SU-DHL-6 (cell line): ENCODE results near the gene PTPRA.

Experiments used
- H2AFZ ChIP-seq: fragments of 200-600 bp; sonication (generic); 2 replicates; pipeline ENCODE4 v1.6.1; 2014; ENCODE audit warnings: low read depth, mild to moderate bottlenecking, moderate library complexity, mixed read lengths, antibody characterized with exemption, low read length; ENCODE audit not compliant: severe bottlenecking
- H3F3A ChIP-seq: fragments of 200-600 bp; shearing (Covaris generic); 2 replicates; pipeline ENCODE4 v1.6.0; 2016; ENCODE audit warnings: antibody characterized with exemption, mild to moderate bottlenecking; ENCODE audit not compliant: insufficient read depth
- H3K27ac ChIP-seq: fragments of 200-600 bp; sonication (generic); 2 replicates; pipeline ENCODE4 v1.5.1; 2016; ENCODE audit warnings: low read depth, mild to moderate bottlenecking, low read length, moderate library complexity, mixed read lengths
- H3K27me3 ChIP-seq: fragments of 200-600 bp; sonication (generic), shearing (Covaris generic); 2 replicates; pipeline ENCODE4 v1.6.0; 2014; ENCODE audit warnings: mild to moderate bottlenecking, low read length
- H3K36me3 ChIP-seq: fragments of 200-600 bp; sonication (generic); 2 replicates; pipeline ENCODE4 v1.6.1; 2014; ENCODE audit warnings: mild to moderate bottlenecking, low read length, mixed read lengths
- H3K4me2 ChIP-seq: fragments of 300-600, 200-600 bp; shearing (Covaris generic), sonication (generic); 2 replicates; pipeline ENCODE4 v1.6.0; 2014; ENCODE audit warnings: low read length, low read depth, mild to moderate bottlenecking; ENCODE audit not compliant: poor library complexity, severe bottlenecking
- H3K4me3 ChIP-seq: fragments of 200-600 bp; sonication (generic); 2 replicates; pipeline ENCODE4 v1.5.1; 2014; ENCODE audit warnings: antibody characterized with exemption, low read length, mild to moderate bottlenecking, mixed read lengths; ENCODE audit not compliant: insufficient read depth, poor library complexity, severe bottlenecking
- H3K79me2 ChIP-seq: fragments of 200-600 bp; sonication (generic); 2 replicates; pipeline ENCODE4 v1.6.1; 2014; ENCODE audit warnings: mild to moderate bottlenecking, low read length, moderate library complexity; ENCODE audit not compliant: insufficient read depth
- H3K9ac ChIP-seq: fragments of 200-600 bp; sonication (generic); 2 replicates; pipeline ENCODE4 v1.7.0; 2014; ENCODE audit warnings: mild to moderate bottlenecking, low read length
- H3K9me2 ChIP-seq: fragments of 200-600 bp; sonication (generic); replicated peaks from 2 replicates; pipeline ENCODE4 v1.6.1; 2014; ENCODE audit warnings: low read length; ENCODE audit not compliant: insufficient read depth
- H3K9me3 ChIP-seq: fragments of 200-600 bp; sonication (generic); 2 replicates; pipeline ENCODE4 v1.6.1; 2014; ENCODE audit warnings: low read length, mixed read lengths; ENCODE audit not compliant: insufficient read depth
- H4K20me1 ChIP-seq: fragments of 200-600 bp; sonication (generic); 2 replicates; pipeline ENCODE4 v1.6.1; 2014; ENCODE audit warnings: low read depth, mild to moderate bottlenecking, antibody characterized with exemption, low read length, moderate library complexity, mixed read lengths
- CTCF ChIP-seq: fragments of 200-600 bp; sonication (generic); IDR thresholded peaks from one replicate; pipeline ENCODE4 v1.5.1; 2017; ENCODE audit warnings: antibody characterized with exemption, mild to moderate bottlenecking, low read length, moderate library complexity; ENCODE audit not compliant: insufficient read depth, poor library complexity, severe bottlenecking
- EZH2phosphoT487 ChIP-seq: fragments of 200-600 bp; sonication (generic), shearing (Covaris generic); conservative IDR thresholded peaks from 2 replicates; pipeline ENCODE4 v1.6.1; 2018; ENCODE audit warnings: mild to moderate bottlenecking, antibody characterized with exemption, low read length, moderate library complexity, mixed read lengths

Gene PTPRA

GRCh38 chr20:2921506-2921905 is 48.2 kb downstream of the PTPRA start:
- Histone ChIP-seq H3K79me2 (peaks cover 42% of the 10 kb centered on the region), H3K4me3 (no peak overlapping the region), H3K36me3 (no peaks in the 10 kb centered on the region), H4K20me1 (no peaks in the 10 kb centered on the region; the same call in 1 of the 2 replicates), H3K9me2 (no peaks in the 10 kb centered on the region), H3K9ac (no peak overlapping the region), H2AFZ (no peak overlapping the region), H3K27ac (no peak overlapping the region), H3K27me3 (no peaks in the 10 kb centered on the region), H3F3A (peaks cover 2% of the 10 kb centered on the region; the same call in 1 of the 2 replicates), H3K9me3 (no peaks in the 10 kb centered on the region), H3K4me2 (no peak overlapping the region)
- TF ChIP-seq CTCF (no peak), EZH2phosphoT487 (no peak)

DNA sequence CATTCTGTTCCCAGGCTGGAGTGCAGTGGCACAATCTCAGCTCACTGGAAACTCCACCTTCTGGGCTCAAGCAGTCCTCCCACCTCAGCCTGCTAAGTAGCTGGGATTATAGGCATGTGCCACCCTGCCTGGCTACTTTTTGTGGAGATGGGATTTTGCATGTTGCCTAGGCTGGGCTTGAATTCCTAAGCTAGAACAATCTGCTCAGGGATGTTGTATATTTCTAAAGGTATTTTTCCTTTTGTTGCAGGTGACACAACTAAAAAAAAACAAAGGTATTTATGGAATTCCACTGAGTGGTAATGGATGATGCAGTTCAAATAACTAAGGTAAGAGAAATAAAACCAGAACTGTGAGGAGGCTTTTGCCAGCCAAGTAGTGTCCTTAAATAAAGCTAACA is 49.7 kb downstream of the PTPRA start:
- H3K9me2 ChIP-seq: no peaks in the 10 kb centered on the region
- no peak overlapping the region for H3K9ac ChIP-seq
- H3K4me2 ChIP-seq: no peak overlapping the region
- peaks cover 2% of the 10 kb centered on the region; the same call in 1 of the 2 replicates for H3F3A ChIP-seq
- peaks cover 37% of the 10 kb centered on the region for H3K79me2 ChIP-seq
- no peak overlapping the region for H3K4me3 ChIP-seq
- H4K20me1 ChIP-seq: no peaks in the 10 kb centered on the region; the same call in 1 of the 2 replicates
- no peaks in the 10 kb centered on the region for H3K9me3 ChIP-seq
- H3K27me3 ChIP-seq: no peaks in the 10 kb centered on the region
- H2AFZ ChIP-seq: no peak overlapping the region
- no peak overlapping the region for H3K27ac ChIP-seq
- H3K36me3 ChIP-seq: no peaks in the 10 kb centered on the region
- no peak for TF ChIP-seq EZH2phosphoT487

- Histone ChIP-seq H3K9ac (no peak overlapping the region), H3K27me3 (no peaks in the 10 kb centered on the region), H3K27ac (no peak overlapping the region), H3K9me3 (no peaks in the 10 kb centered on the region), H3F3A (no peaks in the 10 kb centered on the region), H3K36me3 (no peaks in the 10 kb centered on the region), H3K9me2 (no peaks in the 10 kb centered on the region), H4K20me1 (no peaks in the 10 kb centered on the region), H3K4me3 (no peak overlapping the region), H3K79me2 (no peaks in the 10 kb centered on the region), H2AFZ (no peak overlapping the region), H3K4me2 (no peak overlapping the region)
- TF ChIP-seq EZH2phosphoT487: no peak
- TF ChIP-seq CTCF: no peak
Observed at GRCh38 chr20:2930538-2930937, 57.3 kb downstream of the PTPRA start.

DNA sequence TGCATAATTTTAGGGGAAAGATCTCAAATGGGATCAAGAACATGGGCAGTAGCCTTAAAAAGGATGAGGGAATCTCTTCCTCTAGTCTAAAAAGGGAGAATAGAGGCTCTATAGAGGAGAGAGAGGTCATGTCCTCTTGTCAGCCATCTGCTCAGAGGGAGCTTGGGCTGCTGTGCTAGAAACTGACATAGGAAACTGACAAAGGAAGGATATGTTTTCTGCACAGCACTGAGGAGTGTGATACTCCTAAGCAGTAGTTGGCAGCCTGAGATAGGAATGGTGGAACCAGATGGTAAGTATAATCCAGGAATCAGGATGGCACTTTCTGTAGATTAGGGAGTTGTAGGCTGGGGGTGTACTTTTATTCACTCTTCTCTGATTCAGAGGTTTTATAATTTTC is 59.2 kb downstream of the PTPRA start:
- Histone ChIP-seq H2AFZ (no peak overlapping the region), H3K27ac (no peak overlapping the region), H3F3A (no peaks in the 10 kb centered on the region; the same call in 1 of the 2 replicates)

More for the DNA sequence above, 59.2 kb downstream of the PTPRA start:
- Histone ChIP-seq H3K27me3 (no peaks in the 10 kb centered on the region), H3K9me2 (no peaks in the 10 kb centered on the region), H3K9ac (no peak overlapping the region), H3K36me3 (no peaks in the 10 kb centered on the region), H4K20me1 (no peaks in the 10 kb centered on the region), H3K4me2 (no peak overlapping the region), H3K4me3 (no peak overlapping the region), H3K9me3 (no peaks in the 10 kb centered on the region), H3K79me2 (0 out of 2 replicates have a peak, but pooled peaks cover 1% of the 10 kb centered on the region)
- TF ChIP-seq EZH2phosphoT487: no peak
- TF ChIP-seq CTCF: no peak
